Karpas-422 (cell line): Measurements from ENCODE around the gene ZNF195. TPM values are rescaled to one million over a fixed set of nuclear protein-coding genes. Genes with fewer than 3 reads are reported as not detected.

Experiments
- DNase-seq: peaks from one replicate; pipeline ENCODE4 v3.0.0-alpha.2; 2015
- H2AFZ ChIP-seq: fragments of 200-600 bp; sonication (generic); 2 replicates; pipeline ENCODE4 v1.6.1; 2014; ENCODE audit warnings: antibody characterized with exemption, low read length, mixed read lengths
- H3K27ac ChIP-seq: fragments of 200-600 bp; sonication (generic); 2 replicates; pipeline ENCODE4 v1.5.1; 2014; ENCODE audit warnings: mild to moderate bottlenecking, low read length, moderate library complexity
- H3K27me3 ChIP-seq: fragments of 200-600 bp; sonication (generic); 2 replicates; pipeline ENCODE4 v1.6.1; 2014; ENCODE audit warnings: low read length, mixed read lengths
- H3K36me3 ChIP-seq: fragments of 200-600 bp; sonication (generic); 2 replicates; pipeline ENCODE4 v1.6.1; 2014; ENCODE audit warnings: low read length, mixed read lengths; ENCODE audit not compliant: insufficient read depth
- H3K4me1 ChIP-seq: fragments of 200-600 bp; sonication (generic); 2 replicates; pipeline ENCODE4 v1.6.1; 2014; ENCODE audit warnings: mild to moderate bottlenecking, low read length, mixed read lengths
- H3K4me2 ChIP-seq: fragments of 200-600 bp; sonication (generic); 2 replicates; pipeline ENCODE4 v1.6.1; 2014; ENCODE audit warnings: low read length, low read depth, mild to moderate bottlenecking; ENCODE audit not compliant: poor library complexity, severe bottlenecking
- H3K4me3 ChIP-seq: fragments of 200-600 bp; sonication (generic); 2 replicates; pipeline ENCODE4 v1.5.1; 2014; ENCODE audit warnings: mild to moderate bottlenecking, antibody characterized with exemption, low read length, mixed read lengths
- H3K79me2 ChIP-seq: fragments of 200-600 bp; sonication (generic); 2 replicates; pipeline ENCODE4 v1.6.1; 2014; ENCODE audit warnings: mild to moderate bottlenecking, low read length, mixed read lengths
- H3K9ac ChIP-seq: fragments of 200-600 bp; sonication (generic); 2 replicates; pipeline ENCODE4 v1.6.0; 2014; ENCODE audit warnings: low read length
- H3K9me2 ChIP-seq: fragments of 200-600 bp; sonication (generic), shearing (Covaris generic); replicated peaks from 2 replicates; pipeline ENCODE4 v1.6.0; 2014; ENCODE audit warnings: mild to moderate bottlenecking, low read length, moderate library complexity; ENCODE audit not compliant: insufficient read depth
- H3K9me3 ChIP-seq: fragments of 300-700, 200-600 bp; sonication (generic); 2 replicates; pipeline ENCODE4 v1.6.1; 2014; ENCODE audit warnings: low read length, mixed read lengths
- H4K20me1 ChIP-seq: fragments of 200-600 bp; sonication (generic); 2 replicates; pipeline ENCODE4 v1.6.1; 2014; ENCODE audit warnings: mild to moderate bottlenecking, antibody characterized with exemption, low read length, low read depth; ENCODE audit not compliant: insufficient read depth
- total RNA-seq: library from RNA; depleted of rRNA; stranded (reverse); fragments of >200 nt; shearing (Covaris generic); gene quantifications from 2 replicates; pipeline ENCODE4 v1.2.3, GENCODE V29; 2014; ENCODE audit warnings: low replicate concordance

ZNF195 gene
- total RNA-seq, 1 experiment from 2014 or later, result 79.6 TPM

GRCh38 chr11:3370311-3370870 is 8.6 kb downstream of the ZNF195 start:
- H4K20me1 ChIP-seq, result no peaks in the 10 kb centered on the region
- peak; percentile 2 for DNase-seq
- H3K9me3 ChIP-seq, result peaks cover 50% of the 10 kb centered on the region
- no peak overlapping the region for H3K9ac ChIP-seq
- no peaks in the 10 kb centered on the region for H3K4me1 ChIP-seq
- no peak overlapping the region for H3K27ac ChIP-seq
- no peak overlapping the region for H2AFZ ChIP-seq
- no peaks in the 10 kb centered on the region for H3K9me2 ChIP-seq
- no peaks in the 10 kb centered on the region for H3K27me3 ChIP-seq
- peaks cover 97% of the 10 kb centered on the region for H3K36me3 ChIP-seq
- H3K79me2 ChIP-seq, result peaks cover 66% of the 10 kb centered on the region
- H3K4me3 ChIP-seq, result no peak overlapping the region
- no peak overlapping the region for H3K4me2 ChIP-seq

DNA sequence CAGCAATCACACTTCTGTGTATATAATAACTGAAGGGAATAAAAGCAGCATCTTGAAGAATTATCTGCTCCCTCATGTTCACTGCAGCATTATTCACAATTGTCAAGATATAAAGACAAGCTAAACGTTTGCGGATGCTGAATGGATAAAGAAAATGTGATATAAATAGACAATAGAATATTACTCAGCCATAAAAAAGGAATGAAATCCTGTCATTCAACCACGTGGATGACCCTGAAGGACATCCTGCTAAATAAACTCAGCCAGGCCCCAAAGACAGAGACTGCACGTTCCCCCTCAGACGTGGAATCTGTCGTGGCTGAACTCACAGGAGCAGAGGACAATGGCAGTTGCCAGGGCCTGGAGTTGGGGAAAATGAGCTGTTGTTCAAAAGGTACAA is 9.6 kb downstream of the ZNF195 start:
- no peak overlapping the region for H3K27ac ChIP-seq
- H4K20me1 ChIP-seq, result no peaks in the 10 kb centered on the region
- peaks cover 51% of the 10 kb centered on the region for H3K9me3 ChIP-seq
- H3K4me3 ChIP-seq, result no peak overlapping the region
- no peaks in the 10 kb centered on the region for H3K27me3 ChIP-seq
- no peaks in the 10 kb centered on the region for H3K9me2 ChIP-seq
- peaks cover 97% of the 10 kb centered on the region for H3K36me3 ChIP-seq
- no peak overlapping the region for H2AFZ ChIP-seq
- no peak for DNase-seq
- H3K4me2 ChIP-seq, result no peak overlapping the region
- H3K9ac ChIP-seq, result no peak overlapping the region
- no peaks in the 10 kb centered on the region for H3K4me1 ChIP-seq
- H3K79me2 ChIP-seq, result peaks cover 60% of the 10 kb centered on the region

DNA sequence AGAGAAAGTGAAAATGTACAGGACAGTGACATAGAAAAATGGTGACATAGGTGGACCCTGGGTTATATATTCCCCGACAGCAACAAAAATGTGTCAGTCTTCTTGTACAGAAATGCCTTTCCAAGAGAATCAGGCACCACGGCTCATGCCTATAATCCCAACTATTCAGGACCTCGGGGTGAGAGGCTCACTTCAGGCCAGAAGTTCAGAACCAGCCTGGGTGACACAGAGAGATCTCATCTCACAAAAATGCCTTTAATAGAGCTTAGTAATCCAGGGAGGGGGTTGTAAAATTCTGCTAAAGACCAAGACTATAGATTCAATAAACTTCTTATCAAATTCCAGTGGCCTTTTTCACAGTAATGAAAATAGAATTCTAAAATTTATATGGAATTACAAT is 10.7 kb downstream of the ZNF195 start:
- peaks cover 97% of the 10 kb centered on the region for H3K36me3 ChIP-seq

DNA sequence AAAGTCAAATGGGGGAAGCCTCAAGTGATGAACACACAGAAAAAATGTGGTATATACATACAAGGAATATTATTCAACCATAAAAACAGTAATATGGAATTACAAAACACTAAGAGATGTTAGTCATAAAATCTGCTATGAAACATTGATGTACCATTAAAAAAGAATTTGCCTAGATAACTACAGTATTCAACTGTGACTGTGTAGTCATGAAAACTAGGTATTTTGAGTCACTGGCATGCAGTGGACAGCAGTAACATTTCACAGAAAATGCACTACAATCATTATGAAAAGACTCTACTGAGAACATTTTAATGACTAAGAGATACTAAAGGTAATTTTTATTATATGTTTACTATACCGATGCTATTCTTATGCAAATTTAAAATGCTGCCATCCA is 11.7 kb downstream of the ZNF195 start:
- H3K79me2 ChIP-seq, result peaks cover 45% of the 10 kb centered on the region
- H3K36me3 ChIP-seq, result peaks cover 97% of the 10 kb centered on the region
- H3K4me2 ChIP-seq, result no peak overlapping the region
- no peaks in the 10 kb centered on the region for H3K27me3 ChIP-seq
- no peak overlapping the region for H3K27ac ChIP-seq
- no peak overlapping the region for H2AFZ ChIP-seq
- no peak overlapping the region for H3K9ac ChIP-seq
- H3K9me3 ChIP-seq, result peaks cover 65% of the 10 kb centered on the region
- no peaks in the 10 kb centered on the region for H3K9me2 ChIP-seq
- H3K4me1 ChIP-seq, result no peaks in the 10 kb centered on the region; the same call in 1 of the 2 replicates
- H4K20me1 ChIP-seq, result no peaks in the 10 kb centered on the region
- DNase-seq, result no peak
- no peak overlapping the region for H3K4me3 ChIP-seq

More for the DNA sequence above, 10.7 kb downstream of the ZNF195 start:
- DNase-seq, result peak; percentile 35
- no peaks in the 10 kb centered on the region for H4K20me1 ChIP-seq
- no peaks in the 10 kb centered on the region for H3K9me2 ChIP-seq
- no peak overlapping the region for H2AFZ ChIP-seq
- peaks cover 56% of the 10 kb centered on the region for H3K9me3 ChIP-seq
- H3K4me1 ChIP-seq, result no peaks in the 10 kb centered on the region
- H3K4me2 ChIP-seq, result no peak overlapping the region
- no peaks in the 10 kb centered on the region for H3K27me3 ChIP-seq
- H3K9ac ChIP-seq, result no peak overlapping the region
- H3K27ac ChIP-seq, result no peak overlapping the region
- peaks cover 55% of the 10 kb centered on the region for H3K79me2 ChIP-seq
- no peak overlapping the region for H3K4me3 ChIP-seq

GRCh38 chr11:3359092-3359824 is 19.7 kb downstream of the ZNF195 start:
- no peak overlapping the region for H2AFZ ChIP-seq
- no peak overlapping the region for H3K4me2 ChIP-seq
- no peak overlapping the region for H3K4me3 ChIP-seq
- H4K20me1 ChIP-seq, result no peaks in the 10 kb centered on the region
- H3K27me3 ChIP-seq, result no peaks in the 10 kb centered on the region
- DNase-seq, result no peak
- H3K79me2 ChIP-seq, result peaks cover 6% of the 10 kb centered on the region
- H3K4me1 ChIP-seq, result no peaks in the 10 kb centered on the region; the same call in 1 of the 2 replicates
- H3K27ac ChIP-seq, result no peak overlapping the region
- peaks cover 63% of the 10 kb centered on the region for H3K36me3 ChIP-seq
- H3K9me2 ChIP-seq, result no peaks in the 10 kb centered on the region
- peaks cover 60% of the 10 kb centered on the region for H3K9me3 ChIP-seq
- H3K9ac ChIP-seq, result no peak overlapping the region

DNA sequence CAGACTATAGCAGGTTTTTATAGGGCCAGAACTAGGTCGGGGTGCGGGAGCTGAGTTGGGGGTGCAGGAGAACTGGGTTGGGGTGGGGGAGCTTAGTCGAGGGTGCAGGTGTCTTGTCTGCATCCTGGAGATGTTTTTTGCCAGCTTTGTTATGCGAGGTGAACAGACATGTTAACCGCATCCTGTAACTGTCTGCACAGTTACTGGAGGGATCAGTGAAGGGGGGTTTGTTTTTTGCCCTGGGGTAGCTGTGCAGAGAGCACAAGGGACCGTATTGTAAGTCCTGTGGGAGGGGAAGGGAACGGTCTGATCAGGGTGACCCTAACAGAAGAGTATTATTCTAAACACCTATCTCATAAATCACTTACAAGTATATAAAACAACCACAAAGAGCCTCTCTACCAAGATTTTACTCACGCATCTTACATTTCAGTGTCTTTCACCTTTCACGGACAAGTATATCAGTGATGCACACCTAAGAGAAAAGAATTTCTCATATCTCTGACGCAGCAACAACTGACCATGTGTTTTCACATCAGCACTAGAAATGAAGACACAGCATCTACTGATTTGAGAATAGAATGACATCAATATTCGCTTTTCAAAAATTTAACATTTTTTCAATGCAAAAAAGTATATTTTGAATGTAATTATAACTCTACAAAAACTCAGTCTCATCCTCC is 20.8 kb downstream of the ZNF195 start:
- Histone ChIP-seq H3K9me3 (peaks cover 48% of the 10 kb centered on the region), H3K4me1 (no peaks in the 10 kb centered on the region; the same call in 1 of the 2 replicates), H3K36me3 (peaks cover 52% of the 10 kb centered on the region), H3K79me2 (no peaks in the 10 kb centered on the region), H3K9me2 (no peaks in the 10 kb centered on the region), H2AFZ (no peak overlapping the region), H3K27me3 (no peaks in the 10 kb centered on the region), H3K27ac (no peak overlapping the region), H3K9ac (no peak overlapping the region), H3K4me2 (no peak overlapping the region), H4K20me1 (no peaks in the 10 kb centered on the region), H3K4me3 (no peak overlapping the region; the same call in 1 of the 2 replicates)
- DNase-seq, result no peak

DNA sequence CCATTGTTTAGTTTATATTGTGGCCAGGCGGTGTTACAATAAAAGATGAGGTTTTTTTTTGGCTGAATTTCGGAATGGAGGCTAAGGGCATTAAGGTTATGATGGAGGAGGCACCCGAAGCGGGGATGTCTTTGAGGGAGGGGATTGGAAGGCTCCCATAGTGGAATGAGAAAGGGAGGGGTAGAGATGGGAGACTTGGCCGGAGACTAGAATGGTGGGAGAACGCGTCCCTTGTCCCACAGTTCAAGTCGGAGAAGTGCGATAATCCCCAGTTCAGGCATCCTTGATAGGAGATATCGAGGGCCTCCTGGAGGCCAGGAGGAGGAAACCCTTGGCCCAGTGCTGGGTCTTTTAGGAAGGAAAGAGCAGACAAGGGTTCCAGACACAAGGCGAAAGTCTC is 21.6 kb downstream of the ZNF195 start:
- H4K20me1 ChIP-seq, result no peaks in the 10 kb centered on the region

GRCh38 chr11:3356858-3357257 is 22.1 kb downstream of the ZNF195 start:
- no peaks in the 10 kb centered on the region for H3K9me2 ChIP-seq
- no peak for DNase-seq
- H2AFZ ChIP-seq, result no peak overlapping the region
- peaks cover 38% of the 10 kb centered on the region for H3K9me3 ChIP-seq
- no peaks in the 10 kb centered on the region for H4K20me1 ChIP-seq
- no peak overlapping the region for H3K27ac ChIP-seq
- H3K4me2 ChIP-seq, result no peak overlapping the region
- H3K79me2 ChIP-seq, result no peaks in the 10 kb centered on the region
- H3K9ac ChIP-seq, result no peak overlapping the region
- no peaks in the 10 kb centered on the region for H3K4me1 ChIP-seq
- H3K27me3 ChIP-seq, result no peaks in the 10 kb centered on the region
- H3K4me3 ChIP-seq, result no peak overlapping the region
- H3K36me3 ChIP-seq, result peaks cover 39% of the 10 kb centered on the region

More for the DNA sequence above, 21.6 kb downstream of the ZNF195 start:
- Histone ChIP-seq H3K9me2 (no peaks in the 10 kb centered on the region), H3K9ac (no peak overlapping the region), H3K9me3 (peaks cover 40% of the 10 kb centered on the region), H3K27me3 (no peaks in the 10 kb centered on the region), H2AFZ (no peak overlapping the region), H3K4me1 (no peaks in the 10 kb centered on the region), H3K36me3 (peaks cover 44% of the 10 kb centered on the region), H3K4me2 (no peak overlapping the region), H3K79me2 (no peaks in the 10 kb centered on the region), H3K4me3 (no peak overlapping the region), H3K27ac (no peak overlapping the region)
- no peak for DNase-seq
